ENCODE measurements around the gene BCL2L14. TPM values are rescaled to one million over a fixed set of nuclear protein-coding genes. Genes with fewer than 3 reads are reported as not detected.

Gene BCL2L14
- total RNA-seq, 4 donors from 2014 or later, result 1.6 TPM; not detected in 3

- no peak overlapping the region for H3K4me3 ChIP-seq
- no peaks in the 10 kb centered on the region for H3K4me1 ChIP-seq
- H3K9me3 ChIP-seq, result no peaks in the 10 kb centered on the region
- no peaks in the 10 kb centered on the region for H3K27me3 ChIP-seq
- no peak for DNase-seq
- no peaks in the 10 kb centered on the region for H3K36me3 ChIP-seq
- intact Hi-C loops (cut with DNase I), result no loop called here
- H3K27ac ChIP-seq, result no peak overlapping the region
- WGBS, 2 donors, result 79 to 86% methylated on average over 4 of the region's 4 CpGs
- TF ChIP-seq CTCF (IDR thresholded peaks at IDR 0.05), result no peak
- TF ChIP-seq POLR2A (IDR thresholded peaks at IDR 0.05), result no peak
These were observed 19.1 kb upstream of the BCL2L14 start for GRCh38 chr12:12051668-12052067.

GRCh38 chr12:12054993-12055392 is 15.7 kb upstream of the BCL2L14 start:
- Histone ChIP-seq H3K4me3 (no peak overlapping the region), H3K27ac (no peak overlapping the region), H3K27me3 (no peaks in the 10 kb centered on the region), H3K9me3 (no peaks in the 10 kb centered on the region), H3K4me1 (no peaks in the 10 kb centered on the region), H3K36me3 (no peaks in the 10 kb centered on the region)
- 64 to 78% methylated on average over 5 of the region's 5 CpGs for WGBS, 2 donors
- TF ChIP-seq POLR2A (IDR thresholded peaks at IDR 0.05), result no peak
- no peak for TF ChIP-seq CTCF (IDR thresholded peaks at IDR 0.05)
- intact Hi-C loops (cut with DNase I), result no loop called here
- no peak for DNase-seq

- intact Hi-C loops (cut with DNase I), result no loop called here
- TF ChIP-seq POLR2A (IDR thresholded peaks at IDR 0.05), result no peak
- no peak for TF ChIP-seq CTCF (IDR thresholded peaks at IDR 0.05)
- Histone ChIP-seq H3K27me3 (no peaks in the 10 kb centered on the region), H3K4me3 (no peak overlapping the region), H3K9me3 (no peaks in the 10 kb centered on the region), H3K36me3 (no peaks in the 10 kb centered on the region), H3K27ac (no peak overlapping the region), H3K4me1 (no peaks in the 10 kb centered on the region)
- WGBS, 2 donors, result 34 to 41% methylated on average over 4 of the region's 4 CpGs
- DNase-seq, result no peak
These were observed 13.8 kb upstream of the BCL2L14 start for GRCh38 chr12:12056951-12057350.

GRCh38 chr12:12064596-12064995 is 6.1 kb upstream of the BCL2L14 start:
- no peaks in the 10 kb centered on the region for H3K36me3 ChIP-seq
- no peak overlapping the region for H3K4me3 ChIP-seq
- WGBS, 2 donors, result 86 to 98% methylated on average over 4 of the region's 4 CpGs
- DNase-seq, result no peak
- intact Hi-C loops (cut with DNase I), result no loop called here
- TF ChIP-seq CTCF (IDR thresholded peaks at IDR 0.05) (no peak), POLR2A (IDR thresholded peaks at IDR 0.05) (no peak)
- peaks cover 0 to 11% (median 0%) of the 10 kb centered on the region in 4 donors for H3K27me3 ChIP-seq
- no peaks in the 10 kb centered on the region for H3K9me3 ChIP-seq
- no peak overlapping the region for H3K27ac ChIP-seq
- no peaks in the 10 kb centered on the region for H3K4me1 ChIP-seq

GRCh38 chr12:12068751-12069150 is 2.0 kb upstream of the BCL2L14 start:
- no peak overlapping the region for H3K27ac ChIP-seq
- peaks cover 0 to 21% (median 0%) of the 10 kb centered on the region in 4 donors for H3K27me3 ChIP-seq
- intact Hi-C loops (cut with DNase I), result no loop called here
- WGBS, 2 donors, result 75 to 84% methylated on average over 6 of the region's 6 CpGs
- H3K4me1 ChIP-seq, result peaks cover 0 to 14% (median 0%) of the 10 kb centered on the region in 3 donors
- no peak overlapping the region for H3K4me3 ChIP-seq
- DNase-seq, result no peak
- H3K9me3 ChIP-seq, result no peaks in the 10 kb centered on the region
- no peaks in the 10 kb centered on the region for H3K36me3 ChIP-seq
- TF ChIP-seq POLR2A (IDR thresholded peaks at IDR 0.05) (no peak), CTCF (IDR thresholded peaks at IDR 0.05) (no peak)
